ENCODE measurements around the gene MIX23. TPM values are rescaled to one million over a fixed set of nuclear protein-coding genes. Genes with fewer than 3 reads are reported as not detected.

MIX23 gene
- total RNA-seq = 19.5 and 27.2 TPM in 2 replicates

DNA sequence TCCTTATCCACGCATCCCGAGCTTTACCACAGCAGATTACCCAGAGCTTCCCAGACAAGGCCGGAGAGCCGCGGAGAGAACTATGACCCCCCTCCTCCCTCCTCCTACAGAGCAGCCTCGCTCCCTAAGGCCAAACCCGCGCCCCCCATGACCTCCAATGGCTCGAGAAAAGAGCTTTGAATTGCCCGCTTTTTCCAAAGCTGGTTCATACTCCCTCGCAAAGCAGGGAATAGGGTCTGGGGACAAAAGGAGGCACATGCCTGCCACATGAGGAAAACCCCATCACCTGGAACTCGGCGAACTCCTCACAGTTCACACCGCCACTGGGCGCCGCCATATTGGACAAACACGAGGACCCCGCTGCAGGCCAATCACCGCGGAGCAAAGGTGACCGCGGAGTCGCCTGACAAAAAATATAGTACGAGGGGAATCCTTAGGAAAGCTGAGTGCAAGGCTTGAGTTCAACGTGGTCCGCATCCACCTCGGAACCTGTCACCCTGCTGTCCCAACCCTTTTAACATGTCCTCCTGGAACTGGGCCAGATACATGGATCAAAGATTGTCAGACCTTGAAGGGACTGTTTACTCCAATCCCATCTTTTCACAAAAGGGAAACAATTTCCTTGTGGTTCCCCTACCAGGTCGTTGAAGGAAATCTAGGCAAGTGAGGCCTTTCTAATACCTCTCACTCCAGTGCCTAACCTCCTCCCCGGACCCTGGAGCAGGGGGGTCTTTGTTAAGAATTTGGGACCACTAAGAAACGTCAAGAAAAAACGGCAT is at the start of gene MIX23:
MIX23 (minus strand) TSS at position 344 of the 779 bp plus-strand sequence; CDS start at position 337, 7 bp downstream.

DNA sequence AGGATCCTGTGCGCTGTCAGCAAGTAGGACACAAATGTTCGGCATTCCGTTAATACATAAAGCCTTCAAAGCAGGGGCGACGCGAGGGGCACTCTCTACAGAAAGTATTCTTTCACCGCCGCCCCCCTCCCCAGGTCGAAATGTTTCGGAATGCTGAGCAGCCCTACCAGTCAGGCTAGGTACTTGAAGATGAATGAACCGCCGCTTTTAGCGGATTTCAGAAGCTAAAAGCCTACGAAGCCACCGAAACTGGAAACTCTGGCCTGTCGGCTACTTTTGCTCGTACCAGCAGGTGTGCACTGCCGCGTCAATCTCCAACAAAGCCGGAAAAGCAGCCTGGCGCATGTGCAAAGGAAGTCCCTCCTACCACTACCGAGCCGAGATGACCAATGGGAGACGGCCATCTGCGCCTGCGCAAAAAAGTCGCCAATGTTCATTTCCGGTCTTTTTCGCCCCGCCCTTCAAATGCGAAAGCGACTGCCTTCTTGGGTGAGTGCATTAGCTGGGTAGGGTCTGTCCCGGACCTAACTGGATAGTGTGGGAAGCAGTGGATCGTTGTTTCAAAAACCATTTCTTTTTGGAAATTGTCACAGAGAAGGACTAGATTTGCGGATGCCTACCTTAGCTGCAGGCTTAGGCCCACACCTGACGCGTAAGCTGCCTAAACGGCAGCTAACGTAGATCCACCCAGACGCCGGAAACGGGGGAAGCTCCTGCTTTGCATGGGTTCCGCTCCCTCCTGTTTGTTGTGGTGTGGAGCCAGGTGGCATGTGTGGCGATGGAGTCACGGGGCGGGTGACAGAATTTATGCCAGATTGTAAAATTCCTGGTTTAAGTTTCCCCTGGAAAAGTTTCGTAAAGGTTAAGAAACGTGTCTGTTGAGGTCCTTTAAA is 33.0 kb upstream of the MIX23 start, which contains the start of gene WDR5B:
WDR5B (minus strand) TSS at position 301 of the 893 bp plus-strand sequence. CDS start 534 bp downstream, outside the sequence.

DNA sequence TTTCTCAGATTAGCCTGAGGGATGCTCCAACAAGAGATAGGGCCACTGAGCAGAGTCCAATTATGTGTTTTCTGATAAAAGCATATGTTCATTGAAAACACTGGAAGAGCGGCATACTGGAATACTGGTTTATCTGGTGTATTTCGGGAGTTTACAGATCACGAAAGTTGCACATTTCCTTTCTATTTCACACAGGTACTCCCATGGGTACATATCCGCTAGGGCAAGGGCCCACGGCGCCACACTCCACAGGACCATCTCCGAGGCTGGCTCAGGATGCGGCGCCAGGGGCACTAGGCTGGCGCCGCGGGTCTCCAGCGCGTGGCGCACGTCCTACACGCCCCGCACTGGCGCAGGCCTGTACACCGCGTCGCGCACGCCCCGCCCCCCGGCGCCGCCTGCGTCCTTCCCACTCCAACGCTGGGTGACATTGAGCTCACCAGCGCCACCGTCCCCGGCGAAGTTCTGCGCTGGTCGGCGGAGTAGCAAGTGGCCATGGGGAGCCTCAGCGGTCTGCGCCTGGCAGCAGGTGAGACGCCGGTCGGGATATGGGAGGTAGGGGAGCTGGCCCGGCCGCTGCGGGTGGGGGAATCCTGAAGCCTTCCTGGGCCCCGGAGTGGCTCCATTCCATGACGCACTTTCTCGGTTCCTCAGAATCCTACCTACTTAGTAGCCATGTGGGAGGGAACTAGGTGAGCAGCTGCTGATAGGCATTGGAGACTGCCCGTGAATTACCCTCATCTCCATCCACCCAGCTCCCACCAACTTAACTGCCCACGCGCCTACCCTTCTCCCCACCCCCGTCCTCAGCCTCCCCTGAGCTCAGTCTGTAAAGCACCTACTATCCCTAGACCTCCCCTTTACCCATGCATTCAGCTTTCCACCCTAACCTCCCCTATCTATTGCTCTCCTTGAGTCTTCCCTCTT is 1.0 kb upstream of the MIX23 start, which contains the start of gene FAM162A:
FAM162A (plus strand) TSS at position 412 of the 927 bp plus-strand sequence; CDS start at position 496, 84 bp downstream.

DNA sequence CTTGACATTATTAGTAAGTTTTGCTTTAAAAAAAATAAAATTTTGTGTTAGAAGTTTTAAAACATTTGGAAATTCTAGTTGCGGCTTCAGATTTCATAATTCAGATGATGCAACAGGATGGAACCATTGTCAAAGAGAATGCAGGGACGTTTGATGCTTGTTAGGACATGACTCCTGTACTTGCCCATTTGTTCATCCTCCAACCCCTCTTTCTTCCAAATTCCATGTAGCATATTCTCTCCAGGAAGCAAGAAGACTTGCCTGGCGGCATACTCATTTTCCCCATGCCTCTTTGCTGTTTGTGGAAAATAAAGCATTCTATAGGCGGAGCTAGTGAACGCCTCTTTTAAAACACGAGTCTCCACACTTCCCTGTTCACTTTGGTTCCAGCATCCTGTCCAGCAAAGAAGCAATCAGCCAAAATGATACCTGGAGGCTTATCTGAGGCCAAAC is 58.1 kb downstream of the MIX23 start, which contains the start of gene CSTA:
CSTA (plus strand) TSS at position 378 of the 453 bp plus-strand sequence; CDS start at position 423, 45 bp downstream.

Other genes starting within 250 kb of the MIX23 start
- gene CASR, start 199.6 kb downstream of the MIX23 start, total RNA-seq = not detected in 2 replicates
- gene CSTA, start 58.0 kb downstream of the MIX23 start, total RNA-seq = 1.2 TPM in 1 of 2 replicates, not detected in the other
- 36.8 and 59.1 TPM in 2 replicates for gene FAM162A, start 951 bp upstream of the MIX23 start, total RNA-seq
- 4.3 and 7.4 TPM in 2 replicates for gene WDR5B, start 32.8 kb upstream of the MIX23 start, total RNA-seq
- 37.6 and 45.6 TPM in 2 replicates for gene KPNA1, start 131.7 kb upstream of the MIX23 start, total RNA-seq
- 12.8 and 20.8 TPM in 2 replicates for gene PARP9, start 181.1 kb upstream of the MIX23 start, total RNA-seq
- gene DTX3L, start 181.1 kb upstream of the MIX23 start, total RNA-seq = 15.0 and 21.0 TPM in 2 replicates
- gene PARP15, start 194.4 kb upstream of the MIX23 start, total RNA-seq = 0.03 and 0.13 TPM in 2 replicates

Measured in smooth muscle cell of the pulmonary artery (primary cell).